HG02973 (cell line): ENCODE measurements around the gene SH2D3C.
A peak's percentile ranks its signal among the peaks of the same experiment; 100 is the strongest.

Source experiments
- ATAC-seq: cut with Tn5 transposase; IDR thresholded peaks from one replicate; pipeline ENCODE4 v1.9.1; 2021; ENCODE audit warnings: moderate library complexity; ENCODE audit not compliant: unreplicated experiment

SH2D3C gene

DNA sequence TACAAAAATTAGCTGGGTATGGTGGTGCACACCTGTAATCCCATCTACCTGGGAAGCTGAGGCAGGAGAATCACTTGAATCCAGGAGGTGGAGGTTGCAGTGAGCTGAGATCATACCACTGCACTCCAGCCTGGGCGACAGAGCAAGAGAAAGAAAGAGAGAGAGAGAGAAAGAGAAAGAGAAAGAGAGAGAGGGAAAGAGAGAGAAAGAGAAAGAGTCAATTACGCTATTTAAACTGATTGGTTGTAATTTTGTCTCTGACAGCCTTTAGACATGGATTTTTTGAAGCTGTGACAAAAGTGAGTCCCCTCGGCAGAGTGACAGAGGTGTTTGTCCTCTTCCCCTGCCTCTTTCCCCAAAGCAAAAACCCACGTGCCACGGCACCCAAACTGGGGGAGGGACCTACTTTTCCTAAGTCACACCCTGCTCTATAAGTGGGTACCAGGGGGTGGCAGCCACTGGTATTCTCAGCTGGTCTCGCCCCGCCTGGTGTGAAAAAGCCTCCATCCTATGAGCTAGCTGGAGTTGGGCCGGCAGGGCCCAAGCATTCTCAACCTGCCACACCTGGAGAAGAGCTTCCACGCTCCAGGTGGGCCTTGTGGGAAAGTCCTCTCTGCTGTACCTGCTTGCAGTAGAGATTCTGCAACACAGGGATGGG lies 75.0 kb downstream of the SH2D3C start:
- ATAC-seq: no peak

DNA sequence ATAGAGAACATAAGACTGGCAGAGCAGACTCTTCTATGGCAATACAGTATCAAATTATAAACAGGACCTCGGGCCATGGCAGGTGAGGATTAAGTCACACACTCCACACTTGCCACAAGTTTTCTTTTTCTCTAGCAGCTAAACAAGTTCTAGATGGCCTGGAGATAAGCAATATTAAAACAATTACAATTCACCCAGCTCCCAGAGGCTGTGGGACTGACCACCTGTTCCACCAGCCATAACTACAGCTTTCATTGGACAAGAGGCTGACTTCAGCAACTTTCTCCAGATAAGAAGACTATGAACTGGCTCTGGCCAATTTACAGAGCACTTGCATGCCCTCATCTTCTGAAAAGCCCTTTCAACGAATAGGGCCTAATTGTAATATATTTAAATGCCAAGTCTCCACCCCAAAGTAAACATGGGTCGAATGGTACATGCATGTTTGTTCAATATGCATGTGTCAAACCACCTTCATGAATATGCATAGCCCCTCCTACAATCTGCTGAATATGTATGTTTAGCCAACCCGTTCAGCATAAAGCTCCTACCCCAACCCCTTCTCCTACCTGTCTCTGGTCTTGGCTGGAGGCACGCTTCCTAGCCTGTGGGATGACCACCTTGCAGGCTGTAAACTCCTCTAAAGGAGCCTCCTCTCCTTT lies 77.7 kb downstream of the SH2D3C start:
- ATAC-seq: no peak

DNA sequence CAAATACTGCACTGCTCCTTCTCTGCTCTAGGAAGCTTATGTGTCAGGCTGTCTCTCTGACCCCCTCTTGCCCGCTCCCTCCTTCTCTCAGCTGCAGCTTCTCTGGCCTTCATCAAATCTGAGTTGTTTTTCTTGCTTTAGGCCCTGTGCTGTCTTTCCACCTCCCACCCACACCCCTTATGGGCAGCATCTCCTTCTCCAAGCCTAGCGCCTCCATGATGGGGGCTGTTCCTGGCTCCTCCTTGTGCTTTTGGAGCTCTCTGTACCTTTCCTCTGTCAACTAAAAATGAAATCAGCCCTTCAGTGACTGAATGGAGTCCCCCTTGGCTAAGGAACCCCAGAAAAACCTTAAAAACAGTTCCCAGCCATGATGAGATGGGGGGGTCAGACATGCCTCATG lies 78.3 kb downstream of the SH2D3C start:
- no peak for ATAC-seq

DNA sequence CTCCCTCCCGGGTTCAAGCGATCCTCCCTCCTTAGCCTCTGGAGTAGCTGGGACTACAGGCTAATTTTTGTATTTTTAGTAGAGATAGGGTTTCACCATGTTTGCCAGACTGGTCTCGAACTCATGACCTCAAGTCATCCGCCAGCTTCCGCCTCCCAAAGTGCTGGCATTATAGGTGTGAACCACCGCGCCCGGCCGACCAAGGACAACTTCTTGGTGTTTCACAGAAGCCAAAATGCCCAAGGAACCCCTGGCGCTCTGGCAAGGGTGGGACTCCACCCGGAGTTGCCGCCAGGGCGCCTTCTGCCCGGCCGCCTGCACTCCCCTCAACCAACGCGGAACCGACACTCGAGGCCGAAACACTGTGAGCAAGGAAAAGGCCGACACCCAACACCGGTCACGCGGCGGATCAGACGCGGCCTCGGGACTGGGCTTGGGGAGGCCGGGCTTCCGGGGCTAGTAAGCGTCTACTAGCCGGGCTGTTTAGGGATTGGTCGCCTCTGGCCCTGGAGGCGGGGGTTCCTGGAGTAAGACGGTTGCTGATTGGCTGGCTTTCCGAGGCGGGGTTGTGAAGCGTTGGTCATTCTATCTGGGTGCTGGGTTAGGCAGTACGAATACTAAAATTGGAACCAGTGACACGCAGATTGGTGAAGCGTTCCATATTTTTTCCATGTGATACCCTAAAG lies 79.3 kb downstream of the SH2D3C start:
- peak; percentile 96 for ATAC-seq

DNA sequence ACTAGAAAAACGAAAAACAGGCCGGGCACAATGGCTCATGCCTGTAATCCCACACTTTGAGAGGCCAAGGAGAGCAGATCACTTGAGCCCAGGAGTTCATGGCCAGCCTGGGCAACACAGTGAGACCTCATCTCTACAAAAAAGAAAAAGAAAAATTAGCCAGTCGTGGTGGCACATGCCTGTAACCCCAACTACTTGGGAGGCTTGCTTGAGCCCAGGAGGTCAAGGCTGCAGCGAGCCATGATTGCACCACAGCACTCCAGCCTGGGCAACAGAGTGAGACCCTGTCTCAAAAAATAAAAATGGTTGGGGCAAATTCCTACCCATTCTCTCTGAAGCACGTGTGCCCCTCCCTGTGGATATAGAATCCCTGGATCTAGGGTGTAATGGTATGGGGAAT lies 80.1 kb downstream of the SH2D3C start:
- ATAC-seq: no peak

DNA sequence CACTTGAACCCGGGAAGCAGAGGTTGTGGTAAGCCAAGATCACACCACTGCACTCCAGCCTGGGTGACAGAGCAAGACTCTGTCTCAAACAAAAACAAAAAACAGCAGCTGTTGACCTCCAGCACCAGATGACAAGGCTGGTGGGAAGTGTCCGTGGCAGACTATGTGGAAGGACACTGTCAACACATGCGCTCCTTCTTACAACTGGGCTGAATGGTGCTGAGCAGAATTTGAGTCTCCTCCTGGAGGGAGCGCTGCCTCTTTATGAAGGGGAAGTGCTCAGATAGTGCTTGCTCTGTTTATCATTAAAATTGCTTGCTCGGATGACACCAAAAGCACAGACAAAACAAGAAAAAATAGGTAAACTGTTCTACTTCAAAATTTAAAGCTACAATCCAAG lies 80.9 kb downstream of the SH2D3C start:
- no peak for ATAC-seq

DNA sequence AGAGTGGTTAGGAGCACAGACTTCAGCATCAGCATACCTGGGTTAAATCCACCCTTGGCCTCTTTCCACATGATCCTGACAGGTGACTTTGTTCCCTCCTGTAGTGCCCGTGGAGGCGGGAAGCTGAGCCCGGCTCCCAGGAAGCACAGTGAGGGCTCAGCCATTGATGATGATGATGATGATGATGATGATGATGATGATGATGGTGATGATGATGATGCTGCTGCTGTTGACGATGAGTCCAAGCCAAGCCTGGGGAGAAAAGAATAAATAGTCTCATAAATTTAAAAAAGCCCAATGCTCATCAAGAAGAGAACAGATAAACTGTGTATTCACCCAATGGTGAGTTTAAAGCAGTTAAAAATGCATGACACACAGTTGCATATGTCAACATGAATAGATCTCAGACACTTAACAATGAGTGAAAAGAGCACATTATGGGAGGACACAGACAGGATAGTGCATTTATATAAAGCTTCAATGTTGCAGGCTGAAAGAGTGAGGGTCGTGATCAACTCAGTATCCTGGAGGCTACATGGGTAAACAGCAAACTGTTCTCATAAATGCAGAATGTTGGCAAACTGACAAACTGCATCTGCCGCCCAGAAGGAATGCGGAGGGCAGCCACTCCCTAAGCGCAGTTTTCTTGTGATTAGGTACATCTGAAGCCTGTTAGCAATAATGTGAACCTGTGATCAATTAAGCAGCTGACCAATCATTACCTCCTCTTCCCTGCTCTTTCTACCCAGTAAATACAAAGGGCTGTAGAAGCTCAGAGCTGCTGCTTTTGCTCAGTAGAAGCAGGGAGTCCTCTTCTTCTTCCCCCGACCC lies 83.4 kb downstream of the SH2D3C start:
- no peak for ATAC-seq

DNA sequence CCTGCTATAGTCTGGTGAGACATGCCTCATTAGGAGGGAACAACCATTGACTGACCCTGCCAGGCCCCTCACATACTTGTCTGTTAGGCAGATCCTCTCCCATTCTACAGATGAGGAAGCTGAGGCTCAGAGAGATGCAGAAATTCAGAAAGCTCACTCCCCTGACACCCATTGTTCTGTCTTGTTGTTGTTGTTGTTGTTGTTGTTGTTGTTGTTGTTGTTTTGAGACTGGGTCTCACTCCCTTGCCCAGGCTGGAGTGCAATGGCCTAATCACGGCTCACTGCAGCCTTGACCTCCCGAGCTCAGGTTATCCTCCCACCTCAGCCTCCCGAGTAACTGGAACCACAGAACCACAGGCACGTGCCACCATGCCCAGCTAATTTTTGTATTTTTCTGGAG lies 84.8 kb downstream of the SH2D3C start:
- ATAC-seq: no peak

DNA sequence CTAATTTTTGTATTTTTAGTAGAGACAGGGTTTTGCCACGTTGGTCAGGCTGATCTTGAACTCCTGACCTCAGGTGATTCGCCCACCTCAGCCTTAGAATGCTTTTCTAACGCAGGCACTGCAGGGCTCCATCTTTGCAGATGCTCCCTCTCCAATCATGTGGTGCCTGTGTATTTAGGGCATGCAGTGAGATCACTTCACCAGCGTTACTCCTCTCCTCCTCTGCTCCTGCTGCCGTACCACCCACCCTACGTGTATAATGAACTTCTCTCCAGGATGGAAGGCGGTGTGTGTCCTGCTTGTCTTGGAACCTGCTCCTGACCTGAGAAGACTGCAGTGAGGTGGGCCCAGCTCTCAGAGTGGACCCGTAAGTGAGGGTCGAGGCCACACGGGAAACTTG lies 85.3 kb downstream of the SH2D3C start:
- ATAC-seq: no peak

DNA sequence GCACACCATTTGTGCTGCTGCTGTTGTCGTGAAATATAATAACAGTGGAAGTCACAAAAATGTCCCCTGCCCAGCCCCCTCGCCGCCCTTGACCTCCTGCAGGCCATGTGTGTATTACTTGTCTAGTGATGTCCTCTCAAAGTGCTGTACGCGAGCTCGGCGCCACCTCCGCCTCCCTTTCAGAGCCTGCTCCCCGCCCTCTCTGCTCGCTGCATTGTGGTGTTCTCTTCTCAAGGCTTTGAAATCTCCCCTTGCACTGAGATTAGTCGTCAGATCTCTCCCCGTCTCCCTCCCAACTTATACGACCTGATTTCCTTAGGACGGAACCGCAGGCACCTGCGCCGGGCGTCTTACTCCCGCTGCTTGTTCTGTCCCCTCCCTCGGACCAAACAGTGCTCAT lies 86.4 kb downstream of the SH2D3C start:
- ATAC-seq: no peak

DNA sequence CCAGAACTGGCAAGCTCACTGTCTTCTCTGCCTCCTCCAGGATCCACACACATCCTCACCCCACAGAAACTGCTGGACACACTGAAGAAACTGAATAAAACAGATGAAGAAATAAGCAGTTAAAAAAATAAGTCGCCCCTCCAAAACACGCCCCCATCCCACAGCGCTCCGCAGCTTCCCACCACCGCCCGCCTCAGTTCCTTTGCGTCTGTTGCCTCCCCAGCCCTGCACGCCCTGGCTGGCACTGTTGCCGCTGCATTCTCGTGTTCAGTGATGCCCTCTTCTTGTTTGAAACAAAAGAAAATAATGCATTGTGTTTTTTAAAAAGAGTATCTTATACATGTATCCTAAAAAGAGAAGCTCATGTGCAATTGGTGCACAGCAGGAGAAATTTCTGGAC lies 87.7 kb downstream of the SH2D3C start:
- ATAC-seq: no peak

DNA sequence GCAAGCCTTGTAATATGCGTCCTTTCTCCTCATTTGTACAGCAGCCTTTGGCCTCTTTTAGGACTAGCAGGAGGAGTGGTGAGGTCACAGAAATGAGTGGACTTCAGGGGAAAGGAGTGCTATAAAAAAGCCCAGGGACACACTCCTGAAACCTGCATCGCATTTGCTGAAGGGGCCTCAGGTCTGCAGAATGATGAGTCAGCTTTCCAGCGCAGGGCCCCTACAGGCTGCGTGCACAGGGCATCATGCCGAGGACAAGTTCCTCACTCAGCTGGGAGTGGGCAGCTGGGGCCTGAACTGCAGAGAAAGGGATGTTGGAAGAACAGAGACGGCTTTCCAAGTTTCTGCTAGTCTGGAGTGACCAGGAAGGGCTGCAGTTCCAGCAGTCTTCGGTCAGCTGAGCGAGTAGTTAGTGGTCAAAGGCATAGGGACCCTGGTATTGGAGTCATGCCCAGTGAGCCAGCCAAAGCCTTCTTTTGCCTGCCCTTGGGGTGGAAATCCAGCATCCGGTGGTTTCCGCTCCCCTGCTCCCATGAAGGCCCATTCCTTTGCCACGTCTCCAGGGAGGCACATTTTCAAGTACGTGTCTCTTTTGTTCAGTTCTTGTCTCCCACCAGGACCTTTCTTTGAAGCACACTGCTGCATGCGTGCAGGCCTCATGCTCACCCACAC lies 89.0 kb downstream of the SH2D3C start:
- no peak for ATAC-seq
